H54 (cell line): ENCODE results near the gene CEP104.

ENCODE experiments used
- DNase-seq: peaks from one replicate; pipeline ENCODE4 v3.0.0; 2011; ENCODE audit warnings: low spot score, mixed read lengths; ENCODE audit not compliant: insufficient read length
- FAIRE-seq: peaks from 3 replicates; lab custom pipeline; 2011; peaks lifted over from hg19 to GRCh38; lab: Jason Lieb, UNC
- POLR2A ChIP-seq: IDR thresholded peaks from 2 replicates; pipeline ENCODE4 v1.6.1; 2011; ENCODE audit warnings: low read depth, mild to moderate bottlenecking, low read length

CEP104 gene

GRCh38 chr1:3856923-3857790 lies at the start of gene CEP104, which contains the start of gene DFFB:
Gene CEP104, minus strand, starts transcription at chr1:3857211. Its CDS starts 4,804 bp downstream, at chr1:3852407.
Gene DFFB, plus strand, starts transcription at chr1:3857476. Its CDS starts 128 bp downstream, at chr1:3857604.
- peak; percentile 97 for DNase-seq
- peak; percentile 62 for FAIRE-seq
- TF ChIP-seq POLR2A: peak; percentile 71

GRCh38 chr1:3906672-3907020 lies 49.6 kb upstream of the CEP104 start:
- FAIRE-seq (no peak), DNase-seq (no peak)
- no peak for TF ChIP-seq POLR2A

GRCh38 chr1:3905953-3906671 lies 49.1 kb upstream of the CEP104 start:
- no peak for DNase-seq
- no peak for TF ChIP-seq POLR2A

GRCh38 chr1:3905266-3905952 lies 48.4 kb upstream of the CEP104 start:
- DNase-seq (no peak), FAIRE-seq (no peak)
- TF ChIP-seq POLR2A: no peak

More at GRCh38 chr1:3905953-3906671, 49.1 kb upstream of the CEP104 start:
- no peak for FAIRE-seq

DNA sequence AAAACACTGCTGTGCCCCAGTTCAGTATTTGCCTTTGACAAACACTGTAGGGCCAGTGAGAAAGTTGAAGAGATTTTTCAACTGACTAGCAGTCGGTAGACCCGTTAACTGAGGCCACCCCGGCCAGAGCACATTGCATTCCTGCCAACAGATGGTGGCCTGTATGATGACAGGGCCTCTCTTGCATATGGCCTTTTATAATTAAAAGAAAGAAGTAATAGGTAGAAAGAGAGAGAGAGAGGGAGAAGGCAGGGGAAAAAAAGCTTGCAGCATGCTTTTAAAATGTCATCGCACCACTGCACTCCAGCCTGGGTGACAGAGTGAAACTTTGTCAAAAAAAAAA lies 47.8 kb upstream of the CEP104 start:
- FAIRE-seq (no peak), DNase-seq (no peak)
- TF ChIP-seq POLR2A: no peak

GRCh38 chr1:3904006-3904842 lies 47.2 kb upstream of the CEP104 start:
- FAIRE-seq (no peak), DNase-seq (no peak)
- TF ChIP-seq POLR2A: no peak

DNA sequence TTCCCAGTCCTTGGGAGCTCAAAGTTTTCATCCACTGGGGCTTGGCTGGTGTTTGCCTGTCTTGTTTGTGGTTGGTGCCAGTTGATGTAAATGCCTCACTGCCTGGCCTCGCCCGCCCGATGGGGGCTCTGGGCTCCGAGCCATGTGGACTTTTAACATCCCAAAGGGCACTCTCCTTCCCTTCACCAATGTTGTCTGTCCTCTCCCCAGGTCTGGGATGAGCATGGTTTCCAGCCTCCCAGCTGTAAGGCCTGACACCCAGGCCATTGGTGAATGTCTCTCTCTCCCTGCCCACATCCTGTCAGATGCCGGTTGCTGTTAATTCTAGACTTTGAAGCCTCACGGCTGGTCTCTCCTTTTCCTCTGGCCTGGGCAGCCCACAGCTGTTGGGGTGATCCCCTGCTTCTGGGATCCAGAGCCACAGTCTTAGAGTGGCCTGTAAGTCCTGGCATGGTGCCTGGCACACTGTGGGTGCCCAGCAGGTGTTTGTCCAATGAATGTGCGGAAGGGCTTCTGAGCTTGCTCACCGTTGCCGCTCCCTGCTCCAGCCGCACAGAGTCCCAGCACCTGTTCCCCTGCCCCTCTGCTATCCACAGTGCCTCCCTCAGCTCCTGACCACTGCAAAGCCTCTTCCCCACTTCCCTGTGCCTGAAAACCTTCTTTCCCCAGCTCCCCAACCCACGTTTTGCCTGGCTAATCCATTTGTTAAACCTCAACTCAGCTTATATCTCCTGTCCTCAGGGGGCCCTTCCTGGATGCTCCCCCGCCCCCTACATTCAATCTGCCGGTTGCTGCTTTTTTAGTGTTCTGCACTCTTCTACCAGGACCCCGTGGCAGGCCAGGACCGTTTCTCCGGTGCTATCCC lies 46.4 kb upstream of the CEP104 start:
- DNase-seq: no peak
- no peak for TF ChIP-seq POLR2A
- FAIRE-seq: no peak

GRCh38 chr1:3902571-3903091 lies 45.6 kb upstream of the CEP104 start:
- no peak for DNase-seq

DNA sequence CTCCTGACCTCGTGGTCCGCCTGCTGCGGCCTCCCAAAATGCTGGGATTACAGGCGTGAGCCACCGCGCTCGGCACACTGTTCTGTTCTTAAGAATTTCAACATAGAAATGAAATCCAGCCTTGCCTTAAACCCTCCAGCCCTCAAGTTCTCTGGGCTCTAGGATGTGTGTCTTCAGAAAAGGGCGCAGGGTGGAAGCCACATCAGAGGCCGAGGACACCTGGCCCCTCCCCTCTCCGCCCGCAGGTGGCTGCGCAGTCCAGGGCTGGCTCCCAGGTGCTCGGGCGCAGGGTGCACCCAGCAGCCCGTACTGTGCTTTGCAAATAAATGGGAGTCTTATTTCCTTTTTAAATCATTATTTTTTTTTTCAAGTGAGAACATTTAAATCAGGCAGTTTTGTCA lies 45.1 kb upstream of the CEP104 start:
- no peak for TF ChIP-seq POLR2A
- DNase-seq (no peak), FAIRE-seq (no peak)

More at GRCh38 chr1:3902571-3903091, 45.6 kb upstream of the CEP104 start:
- no peak for TF ChIP-seq POLR2A
- no peak for FAIRE-seq

DNA sequence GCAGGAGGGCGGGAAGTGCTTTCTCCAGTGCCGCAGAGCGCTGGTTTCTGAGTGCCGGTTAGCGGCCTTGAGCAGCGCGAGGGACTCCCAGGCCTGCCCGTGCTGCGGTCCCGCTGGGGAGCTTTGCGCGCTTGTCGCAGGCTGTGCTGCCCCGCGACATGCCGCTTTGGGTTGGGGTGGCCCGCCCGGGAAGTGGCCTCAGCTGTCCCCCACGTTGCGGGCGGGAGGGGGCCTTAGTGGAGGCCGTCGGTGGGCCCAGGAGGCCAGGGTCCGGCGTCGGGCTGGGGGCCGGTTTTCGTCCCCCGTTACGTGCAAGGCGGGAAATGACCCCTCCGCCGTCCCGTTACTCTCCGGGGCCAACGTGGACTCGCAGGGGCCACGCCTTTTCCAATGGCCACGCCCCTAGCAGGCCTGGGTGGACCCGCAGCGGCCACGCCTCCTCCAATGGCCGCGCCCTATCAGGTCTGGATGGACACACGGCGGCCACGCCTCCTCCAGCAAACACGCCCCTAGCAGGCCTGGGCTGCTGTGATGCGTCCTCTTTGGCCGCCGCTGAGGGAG lies 44.0 kb upstream of the CEP104 start:
- DNase-seq (peak; percentile 81), FAIRE-seq (peak; percentile 89)
- peak; percentile 36; the same call in 1 of the 2 replicates for TF ChIP-seq POLR2A

GRCh38 chr1:3900150-3900968 lies 43.3 kb upstream of the CEP104 start, which contains the start of gene C1orf174:
Gene C1orf174, minus strand, starts transcription at chr1:3900272. Its CDS starts 86 bp downstream, at chr1:3900186.
- peak; percentile 57 for FAIRE-seq

More at GRCh38 chr1:3900150-3900968, 43.3 kb upstream of the CEP104 start, which contains the start of gene C1orf174:
- peak; percentile 53 for TF ChIP-seq POLR2A
- peak; percentile 71 for DNase-seq
